Measurements from ENCODE around the gene MED12. TPM values are rescaled to one million over a fixed set of nuclear protein-coding genes. Genes with fewer than 3 reads are reported as not detected.

Gene MED12
- total RNA-seq, 4 donors from 2014 or later: 29.0 to 74.4 (median 36.0) TPM

DNA sequence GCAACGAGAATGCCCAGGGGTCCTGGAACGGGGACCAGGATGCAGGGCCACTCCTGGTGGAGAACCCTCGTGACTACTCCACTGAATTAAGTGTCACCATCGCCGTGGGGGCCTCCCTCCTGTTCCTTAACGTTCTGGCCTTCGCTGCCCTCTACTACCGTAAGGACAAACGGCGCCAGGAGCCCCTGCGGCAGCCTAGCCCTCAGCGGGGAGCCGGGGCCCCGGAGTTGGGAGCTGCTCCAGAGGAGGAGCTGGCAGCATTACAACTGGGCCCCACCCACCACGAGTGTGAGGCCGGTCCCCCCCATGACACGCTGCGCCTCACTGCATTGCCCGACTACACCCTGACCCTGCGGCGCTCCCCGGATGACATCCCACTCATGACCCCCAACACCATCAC lies 51.2 kb downstream of the MED12 start:
- ATAC-seq (ENCODE audit: low FRiP score) (no peak), DNase-seq (ENCODE audit: low spot score) (no peak)
- TF ChIP-seq, protein P1, sequence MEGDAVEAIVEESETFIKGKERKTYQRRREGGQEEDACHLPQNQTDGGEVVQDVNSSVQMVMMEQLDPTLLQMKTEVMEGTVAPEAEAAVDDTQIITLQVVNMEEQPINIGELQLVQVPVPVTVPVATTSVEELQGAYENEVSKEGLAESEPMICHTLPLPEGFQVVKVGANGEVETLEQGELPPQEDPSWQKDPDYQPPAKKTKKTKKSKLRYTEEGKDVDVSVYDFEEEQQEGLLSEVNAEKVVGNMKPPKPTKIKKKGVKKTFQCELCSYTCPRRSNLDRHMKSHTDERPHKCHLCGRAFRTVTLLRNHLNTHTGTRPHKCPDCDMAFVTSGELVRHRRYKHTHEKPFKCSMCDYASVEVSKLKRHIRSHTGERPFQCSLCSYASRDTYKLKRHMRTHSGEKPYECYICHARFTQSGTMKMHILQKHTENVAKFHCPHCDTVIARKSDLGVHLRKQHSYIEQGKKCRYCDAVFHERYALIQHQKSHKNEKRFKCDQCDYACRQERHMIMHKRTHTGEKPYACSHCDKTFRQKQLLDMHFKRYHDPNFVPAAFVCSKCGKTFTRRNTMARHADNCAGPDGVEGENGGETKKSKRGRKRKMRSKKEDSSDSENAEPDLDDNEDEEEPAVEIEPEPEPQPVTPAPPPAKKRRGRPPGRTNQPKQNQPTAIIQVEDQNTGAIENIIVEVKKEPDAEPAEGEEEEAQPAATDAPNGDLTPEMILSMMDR (IDR thresholded peaks at IDR 0.05): no peak

DNA sequence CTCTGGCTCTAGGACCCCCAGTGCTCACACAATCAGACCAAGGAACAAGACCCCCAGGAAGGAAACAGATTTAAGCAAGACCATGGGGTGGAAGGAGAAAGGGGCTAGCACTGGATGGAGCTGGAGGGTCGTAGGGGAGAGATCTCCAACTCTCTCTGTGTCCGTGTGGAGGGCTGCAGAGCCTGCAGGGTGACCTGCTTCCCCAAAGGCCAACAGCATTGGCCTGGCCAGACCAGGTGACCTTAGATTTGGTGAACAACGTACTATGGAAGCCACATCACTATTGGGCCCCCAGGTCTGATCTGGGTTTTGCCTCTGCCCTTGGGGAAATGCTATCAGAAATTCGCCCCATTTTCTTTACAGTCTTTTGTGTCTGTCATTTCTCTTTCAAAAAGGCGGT lies 52.3 kb downstream of the MED12 start:
- DNase-seq (ENCODE audit: low spot score) (no peak), ATAC-seq (ENCODE audit: low FRiP score) (no peak)
- TF ChIP-seq, protein P1 (IDR thresholded peaks at IDR 0.05): no peak

DNA sequence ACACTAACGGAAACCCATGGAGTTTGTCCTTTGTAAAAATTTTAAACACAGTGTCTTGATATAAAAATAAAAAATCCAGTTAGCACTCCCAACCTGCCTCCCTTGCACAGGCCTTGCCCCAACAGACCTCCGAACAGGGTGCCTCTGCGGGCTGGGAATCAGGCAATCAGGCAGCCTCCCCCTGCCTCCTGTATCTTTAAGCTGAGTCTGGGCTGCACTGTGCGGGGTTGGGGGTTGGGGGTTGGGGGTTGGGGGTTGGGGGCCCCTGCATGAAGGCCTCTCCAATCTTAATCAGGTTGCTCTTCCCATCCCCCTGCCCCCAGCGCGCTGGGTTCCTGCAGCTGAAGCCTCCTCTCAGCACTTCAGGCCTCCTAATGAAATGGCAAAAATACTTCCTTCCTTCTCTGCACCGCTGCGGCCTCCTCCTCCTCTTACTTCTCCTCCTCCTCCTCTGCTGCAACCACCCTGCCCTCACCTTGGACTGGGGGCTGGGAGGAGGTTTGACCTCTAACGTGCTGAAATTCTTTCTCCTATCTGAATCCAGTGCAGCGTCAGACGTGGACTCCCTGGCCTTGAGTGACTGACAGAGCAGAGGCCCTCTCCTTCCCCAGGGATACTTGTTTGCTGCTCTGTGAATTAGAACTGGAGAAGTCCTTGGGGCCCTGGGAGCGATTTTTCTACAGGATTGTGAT lies 52.9 kb downstream of the MED12 start:
- TF ChIP-seq, protein P1 (IDR thresholded peaks at IDR 0.05): no peak
- ATAC-seq (ENCODE audit: low FRiP score) (no peak), DNase-seq (ENCODE audit: low spot score) (no peak)

DNA sequence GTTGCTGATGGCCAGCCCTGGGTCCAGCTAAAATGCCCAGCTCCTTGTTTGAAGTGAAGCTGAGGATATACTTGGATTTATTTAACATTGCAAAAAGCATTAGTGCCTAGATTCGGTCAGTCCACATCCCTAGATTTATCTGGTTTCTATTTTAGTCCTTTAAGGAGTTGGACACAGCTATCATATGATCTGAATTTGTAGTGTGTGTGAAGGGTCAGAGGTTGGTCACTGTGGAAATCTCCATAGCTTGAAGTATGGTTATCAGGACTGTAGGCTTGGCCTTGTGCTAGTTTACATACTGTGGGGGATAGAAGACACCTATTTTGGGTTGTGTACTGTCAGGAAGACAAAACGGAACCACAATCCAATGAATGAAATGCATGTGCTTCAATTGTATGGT lies 55.0 kb downstream of the MED12 start:
- DNase-seq (ENCODE audit: low spot score) (no peak), ATAC-seq (ENCODE audit: low FRiP score) (no peak)
- TF ChIP-seq, protein P1 (IDR thresholded peaks at IDR 0.05): no peak

DNA sequence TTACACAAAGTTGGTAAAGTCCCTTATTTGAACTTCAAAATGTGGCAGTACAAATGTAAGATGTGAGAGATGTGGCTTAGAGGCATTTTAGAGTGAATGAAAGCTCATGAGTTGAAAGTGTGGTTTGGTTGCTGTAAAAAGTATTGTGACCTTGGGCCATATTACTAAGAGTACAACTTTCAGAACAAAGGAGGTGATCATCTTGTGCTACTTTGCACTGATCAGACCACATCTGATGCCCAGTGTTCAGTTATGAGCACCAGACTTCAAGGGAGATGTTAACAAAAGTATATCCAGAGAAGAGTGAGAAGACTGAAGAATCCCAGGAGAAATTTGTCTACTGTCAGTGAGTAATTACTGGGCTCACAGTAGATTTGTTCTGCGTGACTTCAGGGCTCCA lies 56.4 kb downstream of the MED12 start:
- TF ChIP-seq, protein P1 (IDR thresholded peaks at IDR 0.05): no peak
- no peak for ATAC-seq (ENCODE audit: low FRiP score)
- no peak for DNase-seq (ENCODE audit: low spot score)

DNA sequence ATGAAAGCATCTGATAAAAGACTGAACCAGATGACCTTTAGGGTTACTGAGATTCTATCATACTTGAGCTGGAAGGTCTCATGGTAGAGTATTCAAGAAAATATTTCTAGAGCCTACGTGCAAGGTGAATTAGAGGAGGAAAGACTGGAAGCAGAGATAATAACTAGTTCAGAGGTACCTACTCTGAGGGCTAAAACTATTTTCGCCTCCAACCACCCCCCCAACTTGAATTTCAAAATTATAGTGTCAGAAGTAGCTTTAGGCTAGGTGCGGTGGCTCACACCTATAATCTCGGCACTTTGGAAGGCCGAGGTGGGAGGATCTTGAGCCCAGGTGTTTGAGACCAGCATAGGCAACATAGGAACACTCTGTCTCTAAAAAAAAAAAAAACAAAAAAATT lies 57.1 kb downstream of the MED12 start:
- TF ChIP-seq, protein P1 (IDR thresholded peaks at IDR 0.05): no peak
- DNase-seq (ENCODE audit: low spot score) (no peak), ATAC-seq (ENCODE audit: low FRiP score) (no peak)

DNA sequence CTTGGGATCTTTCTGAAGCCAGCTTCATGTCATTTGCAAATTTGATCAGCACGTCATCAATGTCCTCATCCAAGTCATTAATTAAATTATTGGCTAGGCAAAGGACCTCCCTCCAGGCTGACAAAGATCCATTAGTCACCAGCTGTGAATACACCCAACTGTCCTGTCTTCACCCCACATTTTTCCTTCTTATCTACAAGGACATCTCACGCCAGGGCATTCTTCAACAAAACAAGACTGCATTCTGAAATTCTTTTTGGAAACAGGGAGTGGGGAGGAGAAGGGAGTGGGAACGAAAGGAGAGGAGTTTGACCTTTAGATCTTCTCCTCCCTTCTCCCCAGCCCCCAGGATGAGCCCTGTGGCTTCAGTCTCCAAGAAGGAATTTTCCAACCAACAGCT lies 58.9 kb downstream of the MED12 start:
- TF ChIP-seq, protein P1 (IDR thresholded peaks at IDR 0.05): no peak
- no peak for DNase-seq (ENCODE audit: low spot score)
- ATAC-seq (ENCODE audit: low FRiP score): no peak
